GM12878 (cell line): ENCODE measurements around the gene RPS3. TPM values are rescaled to one million over a fixed set of nuclear protein-coding genes. Genes with fewer than 3 reads are reported as not detected.

Source experiments
- ATAC-seq: fragments of 200-7000 bp; cut with Tn5 transposase; 3 replicates; pipeline ENCODE4 v1.9.1; 2020; ENCODE audit warnings: mild to moderate bottlenecking, moderate library complexity
- BruUV-seq: library from RNA; stranded (reverse); fragments of 400-500 nt; replicated peaks from 2 replicates; lab custom pipeline; 2021; lab: Mats Ljungman, UMichigan
- CTCF ChIA-PET: fragments of 300-600 bp; sonication (Branson Sonifier 250); formaldehyde crosslinking; extraction: SDS; loops from one replicate; lab custom pipeline; 2021; ENCODE audit warnings: inconsistent platforms; lab: Yijun Ruan, JAX
- POLR2A ChIA-PET: fragments of 350-600 bp; formaldehyde crosslinking; extraction: SDS; loops from one replicate; lab custom pipeline; 2021; ENCODE audit warnings: inconsistent platforms; lab: Charles Lee
- RAD21 ChIA-PET: fragments of 300-600 bp; sonication (Branson Sonifier 250); formaldehyde crosslinking; loops from one replicate; lab custom pipeline; 2023; ENCODE audit warnings: antibody characterized with exemption; ENCODE audit not compliant: unreplicated experiment; lab: Charles Lee
- SMC1A ChIA-PET: fragments of 300-600 bp; sonication (Branson Sonifier 250); formaldehyde crosslinking; loops from one replicate; lab custom pipeline; 2023; ENCODE audit not compliant: unreplicated experiment, uncharacterized antibody; lab: Charles Lee
- DNase-seq: peaks from one replicate; pipeline ENCODE4 v3.0.0-alpha.2; 2011; ENCODE audit warnings: low read depth, low spot score
- FAIRE-seq: peaks from 3 replicates; lab custom pipeline; 2011; peaks lifted over from hg19 to GRCh38; lab: Jason Lieb, UNC
- H2AFZ ChIP-seq: 2 replicates; pipeline ENCODE4 v1.6.0; 2011; ENCODE audit warnings: low read depth, low read length, control low read depth; ENCODE audit not compliant: control insufficient read depth
- H3K27ac ChIP-seq: 2 replicates; pipeline ENCODE4 v1.5.1; 2011; ENCODE audit warnings: control low read depth; ENCODE audit not compliant: control insufficient read depth, insufficient read depth
- H3K27me3 ChIP-seq, 2 experiments: replicated peaks in 1 of 2; 2 replicates each; pipeline versions ENCODE4 v1.6.0 to v1.6.1; 2011; ENCODE audit warnings: low read length in 1 of 2; ENCODE audit not compliant: control insufficient read depth in 2 of 2, insufficient read depth in 2 of 2
- H3K36me3 ChIP-seq, 2 experiments: 2 replicates each; pipeline ENCODE4 v1.5.1; 2011; ENCODE audit warnings: low read length in 1 of 2; ENCODE audit not compliant: control insufficient read depth in 2 of 2, insufficient read depth in 2 of 2
- H3K4me1 ChIP-seq: 2 replicates; pipeline ENCODE4 v1.6.1; 2011; ENCODE audit warnings: mild to moderate bottlenecking, low read length, moderate library complexity, mixed read lengths; ENCODE audit not compliant: control insufficient read depth, insufficient read depth
- H3K4me2 ChIP-seq: 2 replicates; pipeline ENCODE4 v1.6.0; 2011; ENCODE audit warnings: control low read depth; ENCODE audit not compliant: control insufficient read depth, insufficient read depth
- H3K4me3 ChIP-seq: fragments of 200-600 bp; sonication (generic); 2 replicates; pipeline ENCODE4 v1.5.1; 2016
- H3K79me2 ChIP-seq: 2 replicates; pipeline ENCODE4 v1.6.0; 2011; ENCODE audit warnings: low read length; ENCODE audit not compliant: control insufficient read depth, insufficient read depth
- H3K9ac ChIP-seq: 2 replicates; pipeline ENCODE4 v1.8.0; 2011; ENCODE audit warnings: low read length, control low read depth, mixed read lengths; ENCODE audit not compliant: control insufficient read depth, insufficient read depth
- H3K9me3 ChIP-seq: replicated peaks from 3 replicates; pipeline ENCODE4 v1.5.1; 2011; ENCODE audit warnings: mild to moderate bottlenecking, low read length; ENCODE audit not compliant: control insufficient read depth, insufficient read depth
- H4K20me1 ChIP-seq: 2 replicates; pipeline ENCODE4 v1.6.0; 2011; ENCODE audit not compliant: control insufficient read depth, insufficient read depth
- ATF2 ChIP-seq: IDR thresholded peaks from 2 replicates; pipeline ENCODE4 v1.6.1; 2012; ENCODE audit warnings: low read length, inconsistent platforms
- BHLHE40 ChIP-seq, 2 experiments: fragments of 450-650 bp in 1 of 2; IDR thresholded peaks; 2 replicates each; pipeline ENCODE4 v1.6.1; 2011 to 2017; ENCODE audit warnings: low read depth in 2 of 2, borderline replicate concordance in 1 of 2, improper control_type of control experiment in 1 of 2, low read length in 1 of 2, mild to moderate bottlenecking in 1 of 2
- DPF2 ChIP-seq: fragments of 450-650 bp; IDR thresholded peaks from 2 replicates; pipeline ENCODE4 v1.6.1; 2017; ENCODE audit warnings: mild to moderate bottlenecking
- FOS ChIP-seq: IDR thresholded peaks from 3 replicates; pipeline ENCODE4 v1.6.1; 2011; ENCODE audit warnings: borderline replicate concordance; ENCODE audit not compliant: insufficient read length; ENCODE audit errors: extremely low read depth
- MEF2B ChIP-seq: fragments of 450-650 bp; IDR thresholded peaks from 2 replicates; pipeline ENCODE4 v1.6.1; 2018; ENCODE audit warnings: mild to moderate bottlenecking, moderate library complexity; ENCODE audit not compliant: partially characterized antibody, poor library complexity, severe bottlenecking
- NFYA ChIP-seq: IDR thresholded peaks from 2 replicates; pipeline ENCODE4 v1.6.1; 2011; ENCODE audit warnings: low read depth, mild to moderate bottlenecking, low read length, improper control_type of control experiment, borderline replicate concordance
- PAX5 ChIP-seq: IDR thresholded peaks from 2 replicates; pipeline ENCODE4 v1.6.1; 2011; ENCODE audit warnings: low read depth, low read length, borderline replicate concordance
- ZNF274 ChIP-seq: IDR thresholded peaks from one replicate; pipeline ENCODE4 v1.8.0; 2011; ENCODE audit not compliant: insufficient read length, insufficient read depth
- ZZZ3 ChIP-seq: IDR thresholded peaks from 2 replicates; pipeline ENCODE4 v1.6.1; 2011; ENCODE audit warnings: low read depth; ENCODE audit not compliant: control insufficient read depth, insufficient read length
- WGBS: methylation state at CpG from one replicate; pipeline ENCODE4 v1.1.6; 2016; ENCODE audit warnings: low lambda C conversion rate; ENCODE audit not compliant: insufficient replicate concordance, insufficient coverage; ENCODE audit errors: missing lambda C conversion rate; 5-methylcytosine and 5-hydroxymethylcytosine counted together
- in situ Hi-C: fragments of 300-500 bp; cut with MboI; formaldehyde crosslinking; loops from 9 replicates; pipeline ENCODE4 v1.14.3; 2018; ENCODE audit warnings: mixed read lengths
- intact Hi-C: fragments of 100-400 bp; cut with micrococcal nuclease; formaldehyde crosslinking; loops from one replicate; pipeline ENCODE4 v1.14.2; 2022; ENCODE audit not compliant: unreplicated experiment
- polyA plus RNA-seq, 11 experiments: library from polyadenylated mRNA; depleted of rRNA in 4 of 11; unstranded in 6 of 11; stranded (reverse) in 5 of 11; fragments of >200 nt; fragmentation: Nextera tagmentation in 4 of 11; fragmentation: Illumina TruSeq in 1 of 11; extraction: Ambion mirVana in 4 of 11; extraction: Trizol in 1 of 11; gene quantifications; 1 replicate in 1 of 11; 2 replicates in 10 of 11; pipeline versions ENCODE4 v1.2.1 to v1.2.3, GENCODE V29; 2011 to 2016; ENCODE audit warnings: inconsistent platforms in 2 of 11, missing spikeins in 2 of 11, low read depth in 1 of 11
- total RNA-seq, 4 experiments: library from RNA; depleted of rRNA in 3 of 4; stranded (reverse); fragments of >200 nt in 3 of 4; fragmentation: Illumina TruSeq in 1 of 4; extraction: Trizol in 1 of 4; gene quantifications; 2 replicates each; pipeline versions ENCODE4 v1.2.1 to v1.2.3, GENCODE V29; 2013 to 2021
- TF ChIP-seq, protein P1 (sequence below): fragments of 450-650 bp; formaldehyde crosslinking; IDR thresholded peaks from 2 replicates; pipeline ENCODE4 v1.4.0; 2020; ENCODE audit warnings: mild to moderate bottlenecking, moderate library complexity
- TF ChIP-seq, protein P2 (sequence below): fragments of 450-650 bp; IDR thresholded peaks from 2 replicates; pipeline ENCODE4 v1.6.1; 2017; ENCODE audit warnings: antibody characterized with exemption, mild to moderate bottlenecking, moderate library complexity
- TF ChIP-seq, protein P3 (sequence below): fragments of 450-650 bp; IDR thresholded peaks from 2 replicates; pipeline ENCODE4 v1.6.1; 2014; ENCODE audit warnings: mild to moderate bottlenecking

RPS3 gene
- total and polyA plus RNA-seq, 10 of the 15 experiments (the other 5 are each of a cell fraction or from before 2014, with no cell fraction given), result 2,127 to 9,556 (median 4,327) TPM

- Histone ChIP-seq H3K27ac (no peak overlapping the region), H2AFZ (no peak overlapping the region), H3K27me3 (peaks cover 4 to 14% of the 10 kb centered on the region in 2 experiments), H3K9me3 (peaks cover 2% of the 10 kb centered on the region; the same call in 1 of the 3 replicates), H3K4me3 (no peak overlapping the region), H3K4me2 (no peak overlapping the region), H3K36me3 (no peaks in the 10 kb centered on the region), H3K9ac (no peak overlapping the region), H4K20me1 (no peaks in the 10 kb centered on the region; the same call in 1 of the 2 replicates), H3K79me2 (no peaks in the 10 kb centered on the region), H3K4me1 (no peaks in the 10 kb centered on the region)
- ATAC-seq, result no peak
- SMC1A ChIA-PET, result interaction anchor here (1.3 to 1.8 kb wide), 2 partner anchors 13 to 16 kb away, joined by 6 to 7 read pairs; no protein-coding TSS in a partner anchor
- intact Hi-C loops (no loop called here), in situ Hi-C loops (no loop called here)
- BruUV-seq, result no TSS peak
- RAD21 ChIA-PET, result no interaction called here
- CTCF ChIA-PET, result interaction anchor here (1.8 kb wide), 1 partner anchor 14 kb away, joined by 4 read pairs; no protein-coding TSS in a partner anchor
- 34% methylated on average over 16 of the region's 16 CpGs for WGBS
- FAIRE-seq, result no peak
- DNase-seq, result no peak
- POLR2A ChIA-PET, result no interaction called here
- TF ChIP-seq MEF2B (no peak), DPF2 (no peak), FOS (no peak), ATF2 (no peak), ZNF274 (no peak), PAX5 (no peak), ZZZ3 (no peak), NFYA (no peak), BHLHE40 (IDR thresholded peaks at IDR 0.05; ENCODE audit: borderline replicate concordance in 1 of 2, low read depth in 2 of 2, low read length in 1 of 2) (no peak)
- TF ChIP-seq, protein P1, sequence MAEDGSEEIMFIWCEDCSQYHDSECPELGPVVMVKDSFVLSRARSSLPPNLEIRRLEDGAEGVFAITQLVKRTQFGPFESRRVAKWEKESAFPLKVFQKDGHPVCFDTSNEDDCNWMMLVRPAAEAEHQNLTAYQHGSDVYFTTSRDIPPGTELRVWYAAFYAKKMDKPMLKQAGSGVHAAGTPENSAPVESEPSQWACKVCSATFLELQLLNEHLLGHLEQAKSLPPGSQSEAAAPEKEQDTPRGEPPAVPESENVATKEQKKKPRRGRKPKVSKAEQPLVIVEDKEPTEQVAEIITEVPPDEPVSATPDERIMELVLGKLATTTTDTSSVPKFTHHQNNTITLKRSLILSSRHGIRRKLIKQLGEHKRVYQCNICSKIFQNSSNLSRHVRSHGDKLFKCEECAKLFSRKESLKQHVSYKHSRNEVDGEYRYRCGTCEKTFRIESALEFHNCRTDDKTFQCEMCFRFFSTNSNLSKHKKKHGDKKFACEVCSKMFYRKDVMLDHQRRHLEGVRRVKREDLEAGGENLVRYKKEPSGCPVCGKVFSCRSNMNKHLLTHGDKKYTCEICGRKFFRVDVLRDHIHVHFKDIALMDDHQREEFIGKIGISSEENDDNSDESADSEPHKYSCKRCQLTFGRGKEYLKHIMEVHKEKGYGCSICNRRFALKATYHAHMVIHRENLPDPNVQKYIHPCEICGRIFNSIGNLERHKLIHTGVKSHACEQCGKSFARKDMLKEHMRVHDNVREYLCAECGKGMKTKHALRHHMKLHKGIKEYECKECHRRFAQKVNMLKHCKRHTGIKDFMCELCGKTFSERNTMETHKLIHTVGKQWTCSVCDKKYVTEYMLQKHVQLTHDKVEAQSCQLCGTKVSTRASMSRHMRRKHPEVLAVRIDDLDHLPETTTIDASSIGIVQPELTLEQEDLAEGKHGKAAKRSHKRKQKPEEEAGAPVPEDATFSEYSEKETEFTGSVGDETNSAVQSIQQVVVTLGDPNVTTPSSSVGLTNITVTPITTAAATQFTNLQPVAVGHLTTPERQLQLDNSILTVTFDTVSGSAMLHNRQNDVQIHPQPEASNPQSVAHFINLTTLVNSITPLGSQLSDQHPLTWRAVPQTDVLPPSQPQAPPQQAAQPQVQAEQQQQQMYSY (CRISPR knock-in tag), result no peak
- TF ChIP-seq, protein P2, sequence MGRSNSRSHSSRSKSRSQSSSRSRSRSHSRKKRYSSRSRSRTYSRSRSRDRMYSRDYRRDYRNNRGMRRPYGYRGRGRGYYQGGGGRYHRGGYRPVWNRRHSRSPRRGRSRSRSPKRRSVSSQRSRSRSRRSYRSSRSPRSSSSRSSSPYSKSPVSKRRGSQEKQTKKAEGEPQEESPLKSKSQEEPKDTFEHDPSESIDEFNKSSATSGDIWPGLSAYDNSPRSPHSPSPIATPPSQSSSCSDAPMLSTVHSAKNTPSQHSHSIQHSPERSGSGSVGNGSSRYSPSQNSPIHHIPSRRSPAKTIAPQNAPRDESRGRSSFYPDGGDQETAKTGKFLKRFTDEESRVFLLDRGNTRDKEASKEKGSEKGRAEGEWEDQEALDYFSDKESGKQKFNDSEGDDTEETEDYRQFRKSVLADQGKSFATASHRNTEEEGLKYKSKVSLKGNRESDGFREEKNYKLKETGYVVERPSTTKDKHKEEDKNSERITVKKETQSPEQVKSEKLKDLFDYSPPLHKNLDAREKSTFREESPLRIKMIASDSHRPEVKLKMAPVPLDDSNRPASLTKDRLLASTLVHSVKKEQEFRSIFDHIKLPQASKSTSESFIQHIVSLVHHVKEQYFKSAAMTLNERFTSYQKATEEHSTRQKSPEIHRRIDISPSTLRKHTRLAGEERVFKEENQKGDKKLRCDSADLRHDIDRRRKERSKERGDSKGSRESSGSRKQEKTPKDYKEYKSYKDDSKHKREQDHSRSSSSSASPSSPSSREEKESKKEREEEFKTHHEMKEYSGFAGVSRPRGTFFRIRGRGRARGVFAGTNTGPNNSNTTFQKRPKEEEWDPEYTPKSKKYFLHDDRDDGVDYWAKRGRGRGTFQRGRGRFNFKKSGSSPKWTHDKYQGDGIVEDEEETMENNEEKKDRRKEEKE, result no peak
- TF ChIP-seq, protein P3, sequence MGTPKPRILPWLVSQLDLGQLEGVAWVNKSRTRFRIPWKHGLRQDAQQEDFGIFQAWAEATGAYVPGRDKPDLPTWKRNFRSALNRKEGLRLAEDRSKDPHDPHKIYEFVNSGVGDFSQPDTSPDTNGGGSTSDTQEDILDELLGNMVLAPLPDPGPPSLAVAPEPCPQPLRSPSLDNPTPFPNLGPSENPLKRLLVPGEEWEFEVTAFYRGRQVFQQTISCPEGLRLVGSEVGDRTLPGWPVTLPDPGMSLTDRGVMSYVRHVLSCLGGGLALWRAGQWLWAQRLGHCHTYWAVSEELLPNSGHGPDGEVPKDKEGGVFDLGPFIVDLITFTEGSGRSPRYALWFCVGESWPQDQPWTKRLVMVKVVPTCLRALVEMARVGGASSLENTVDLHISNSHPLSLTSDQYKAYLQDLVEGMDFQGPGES, result no peak
These were observed 32.5 kb downstream of the RPS3 start for GRCh38 chr11:75431533-75432525.
